Esophagus squamous epithelium (tissue), 5 donors: ENCODE measurements around the gene KRT7. TPM values are rescaled to one million over a fixed set of nuclear protein-coding genes. Genes with fewer than 3 reads are reported as not detected.
A peak's percentile ranks its signal among the peaks of the same experiment; 100 is the strongest.

Experiments used
- DNase-seq: peaks from one replicate; lab custom pipeline; 2025; lab: John Stamatoyannopoulos, UW
- H3K27ac ChIP-seq, 4 donors: fragments of 200-600 bp; sonication (generic); one replicate each; pipeline ENCODE4 v1.5.1; 2016 to 2019; ENCODE audit warnings: mild to moderate bottlenecking in 1 of 4
- H3K27me3 ChIP-seq, 4 donors: fragments of 200-600 bp; sonication (generic); 1 replicate in 3 of 4; 2 replicates in 1 of 4; pipeline versions ENCODE4 v1.5.1 to v1.6.0; 2017 to 2021; ENCODE audit warnings: antibody characterized with exemption in 1 of 4
- H3K36me3 ChIP-seq, 3 donors: fragments of 200-600 bp; sonication (generic); one replicate each; pipeline ENCODE4 v1.5.1; 2016 to 2019
- H3K4me1 ChIP-seq, 3 donors: fragments of 200-600 bp; sonication (generic); one replicate each; pipeline ENCODE4 v1.5.1; 2017 to 2019
- H3K4me3 ChIP-seq, 4 donors: fragments of 200-600 bp; sonication (generic); 1 replicate in 3 of 4; 2 replicates in 1 of 4; pipeline ENCODE4 v1.5.1; 2016 to 2019; ENCODE audit warnings: mild to moderate bottlenecking in 2 of 4, moderate library complexity in 1 of 4
- H3K9me3 ChIP-seq, 3 donors: fragments of 200-600 bp; sonication (generic); one replicate each; pipeline ENCODE4 v1.5.1; 2016 to 2019
- POLR2A ChIP-seq, 4 donors: fragments of 450-650 bp; IDR thresholded peaks; one replicate each; pipeline ENCODE4 v1.6.1; 2017; ENCODE audit warnings: antibody characterized with exemption in 4 of 4, mild to moderate bottlenecking in 4 of 4, moderate library complexity in 3 of 4
- WGBS, 2 donors: methylation state at CpG; one replicate each; pipeline ENCODE4 v1.1.5; 2018; 5-methylcytosine and 5-hydroxymethylcytosine counted together
- intact Hi-C: fragments of 100-400 bp; cut with DNase I; formaldehyde crosslinking; loops from one replicate; pipeline ENCODE4 v1.15.0; 2022
- total RNA-seq, 4 donors: library from RNA; depleted of rRNA; stranded (reverse); fragments of >200 nt; gene quantifications; one replicate each; pipeline ENCODE4 v1.1.0, GENCODE V29; 2016
- TF ChIP-seq, protein P1 (sequence below), 6 experiments: fragments of 450-650 bp in 4 of 6; fragments of 200-600 bp in 2 of 6; sonication (generic) in 2 of 6; IDR thresholded peaks; one replicate each; pipeline ENCODE4 v1.5.1; 2016 to 2019; ENCODE audit warnings: antibody characterized with exemption in 6 of 6, mild to moderate bottlenecking in 4 of 6, moderate library complexity in 4 of 6
- donor health status: DM: yes; HTN: yes; CAD: no.

KRT7 gene
- total RNA-seq, 4 donors from 2014 or later = 18.7 to 118 (median 64.4) TPM

DNA sequence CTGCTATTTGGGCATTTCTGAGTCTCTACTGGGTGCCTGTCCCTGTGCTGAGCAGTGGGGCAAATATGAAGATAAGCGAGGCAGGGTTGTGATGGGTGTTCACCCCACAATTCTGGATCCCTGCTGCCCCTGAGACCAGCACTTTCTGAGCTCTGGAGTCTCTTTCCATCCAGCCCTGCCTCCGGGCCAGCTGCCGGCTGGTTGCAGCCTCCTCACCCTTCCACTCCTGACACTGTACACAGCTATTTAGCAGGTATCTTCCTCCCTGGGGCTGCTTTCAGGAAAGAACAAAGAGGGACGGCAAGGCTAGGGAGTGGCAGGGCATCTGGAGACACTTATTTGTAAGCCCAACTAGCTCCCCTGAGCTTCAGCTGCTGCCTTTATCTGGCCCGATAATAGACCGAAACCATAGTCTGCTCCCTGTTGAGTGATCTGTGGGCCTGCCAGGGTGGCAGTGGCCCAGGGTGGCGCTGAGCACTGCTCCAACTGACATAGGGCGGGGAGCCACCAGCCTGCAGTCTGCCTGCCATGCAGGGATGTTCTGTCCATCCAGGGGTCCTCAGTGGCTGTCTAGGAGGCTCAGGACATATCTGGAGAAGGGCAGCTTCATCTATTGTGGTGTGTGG lies 33.6 kb upstream of the KRT7 start:
- WGBS, 2 donors = 67 to 96% methylated on average over 4 to 6 of the region's 8 CpGs
- Histone ChIP-seq H3K27ac (peak overlapping the region in 2 of 4 donors; percentile 42 to 62), H3K36me3 (no peaks in the 10 kb centered on the region), H3K4me3 (no peak overlapping the region), H3K9me3 (no peaks in the 10 kb centered on the region), H3K4me1 (peaks cover 24 to 59% (median 31%) of the 10 kb centered on the region in 3 donors), H3K27me3 (peaks cover 0 to 17% (median 0%) of the 10 kb centered on the region in 4 donors)
- DNase-seq = no peak
- intact Hi-C loops = no loop called here
- TF ChIP-seq, protein P1, sequence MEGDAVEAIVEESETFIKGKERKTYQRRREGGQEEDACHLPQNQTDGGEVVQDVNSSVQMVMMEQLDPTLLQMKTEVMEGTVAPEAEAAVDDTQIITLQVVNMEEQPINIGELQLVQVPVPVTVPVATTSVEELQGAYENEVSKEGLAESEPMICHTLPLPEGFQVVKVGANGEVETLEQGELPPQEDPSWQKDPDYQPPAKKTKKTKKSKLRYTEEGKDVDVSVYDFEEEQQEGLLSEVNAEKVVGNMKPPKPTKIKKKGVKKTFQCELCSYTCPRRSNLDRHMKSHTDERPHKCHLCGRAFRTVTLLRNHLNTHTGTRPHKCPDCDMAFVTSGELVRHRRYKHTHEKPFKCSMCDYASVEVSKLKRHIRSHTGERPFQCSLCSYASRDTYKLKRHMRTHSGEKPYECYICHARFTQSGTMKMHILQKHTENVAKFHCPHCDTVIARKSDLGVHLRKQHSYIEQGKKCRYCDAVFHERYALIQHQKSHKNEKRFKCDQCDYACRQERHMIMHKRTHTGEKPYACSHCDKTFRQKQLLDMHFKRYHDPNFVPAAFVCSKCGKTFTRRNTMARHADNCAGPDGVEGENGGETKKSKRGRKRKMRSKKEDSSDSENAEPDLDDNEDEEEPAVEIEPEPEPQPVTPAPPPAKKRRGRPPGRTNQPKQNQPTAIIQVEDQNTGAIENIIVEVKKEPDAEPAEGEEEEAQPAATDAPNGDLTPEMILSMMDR (IDR thresholded peaks at IDR 0.05) = no peak
- no peak for TF ChIP-seq POLR2A (IDR thresholded peaks at IDR 0.05)

DNA sequence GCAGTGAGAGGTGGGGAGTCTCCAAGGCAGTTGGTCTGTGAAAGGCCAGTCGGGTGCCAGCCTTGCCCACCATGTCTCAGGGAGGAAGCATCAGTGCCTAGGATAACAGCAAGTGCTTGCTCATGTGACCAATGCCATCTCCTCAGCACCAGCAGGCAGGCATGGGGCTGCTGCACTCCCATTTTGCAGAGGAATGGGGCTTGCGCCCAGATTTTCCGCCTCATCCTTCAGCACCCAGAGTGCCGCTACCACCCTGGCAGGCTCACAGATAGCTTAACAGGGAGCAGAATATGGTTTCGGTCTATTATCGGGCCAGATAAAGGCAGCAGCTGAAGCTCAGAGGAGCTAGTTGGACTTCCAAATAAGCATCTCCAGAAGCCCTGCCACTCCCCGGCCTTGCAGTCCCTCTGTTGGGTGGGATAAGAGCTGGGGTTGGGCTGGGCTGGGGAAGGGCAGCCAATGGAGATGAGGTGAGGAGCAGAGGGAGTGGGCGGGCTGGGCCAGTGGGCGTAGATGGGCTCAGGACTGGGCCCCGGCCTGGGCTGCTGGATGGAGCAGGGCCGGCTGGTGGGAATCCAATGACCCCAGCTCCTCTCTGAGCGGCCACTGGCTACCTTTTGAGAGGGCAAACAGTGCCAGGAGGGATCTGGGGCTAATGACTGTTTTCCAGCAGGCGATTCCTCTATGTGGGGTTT lies 32.8 kb upstream of the KRT7 start:
- TF ChIP-seq, protein P1 (IDR thresholded peaks at IDR 0.05) = no peak
- TF ChIP-seq POLR2A (IDR thresholded peaks at IDR 0.05) = no peak
- no peak for DNase-seq
- H3K27ac ChIP-seq = no peak overlapping the region
- intact Hi-C loops = no loop called here
- H3K9me3 ChIP-seq = no peaks in the 10 kb centered on the region
- no peak overlapping the region for H3K4me3 ChIP-seq
- H3K27me3 ChIP-seq = peaks cover 0 to 17% (median 0%) of the 10 kb centered on the region in 4 donors
- H3K36me3 ChIP-seq = no peaks in the 10 kb centered on the region
- H3K4me1 ChIP-seq = peaks cover 24 to 51% (median 31%) of the 10 kb centered on the region in 3 donors
- 93 to 94% methylated on average over 3 of the region's 13 CpGs for WGBS, 2 donors

DNA sequence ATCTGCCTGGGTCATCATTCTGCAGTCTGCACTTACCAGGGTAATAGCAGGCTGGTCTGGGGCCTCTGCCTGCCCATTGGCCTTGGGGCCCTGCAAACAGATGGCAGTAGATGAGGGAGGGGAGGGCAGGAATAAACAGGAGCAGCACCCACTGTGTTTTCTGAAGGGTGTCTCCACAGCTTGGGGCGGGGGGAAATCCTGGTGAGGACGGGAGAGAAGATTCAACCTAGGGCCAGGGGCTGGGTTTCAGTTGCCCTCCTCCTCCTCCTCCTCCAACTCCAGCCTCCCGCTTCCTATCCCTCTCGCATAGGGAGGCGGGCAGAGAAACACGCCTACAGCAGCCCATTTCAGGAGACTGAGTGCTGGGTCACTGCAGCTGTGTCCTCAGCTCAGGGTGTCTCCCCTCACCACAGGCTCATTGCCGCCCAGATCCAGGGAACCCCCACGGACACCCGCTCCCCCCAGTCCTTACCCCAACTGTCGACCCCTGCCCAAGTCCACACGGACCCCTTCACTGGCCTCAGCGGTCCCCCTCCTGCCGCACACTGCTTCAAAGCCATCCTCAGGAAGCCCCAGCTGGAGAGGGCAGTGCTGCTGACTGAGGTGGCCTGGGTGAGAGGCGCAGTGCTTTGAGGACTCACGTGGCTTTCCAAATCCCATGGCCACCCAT lies 32.1 kb upstream of the KRT7 start:
- no peak for DNase-seq
- Histone ChIP-seq H3K36me3 (no peaks in the 10 kb centered on the region), H3K4me3 (no peak overlapping the region), H3K27me3 (peaks cover 0 to 17% (median 0%) of the 10 kb centered on the region in 4 donors), H3K9me3 (no peaks in the 10 kb centered on the region), H3K27ac (no peak overlapping the region), H3K4me1 (peaks cover 24 to 51% (median 31%) of the 10 kb centered on the region in 3 donors)
- no peak for TF ChIP-seq POLR2A (IDR thresholded peaks at IDR 0.05)
- TF ChIP-seq, protein P1 (IDR thresholded peaks at IDR 0.05) = no peak
- WGBS, 2 donors = 69 to 100% methylated on average over 1 to 6 of the region's 15 CpGs
- intact Hi-C loops = no loop called here

DNA sequence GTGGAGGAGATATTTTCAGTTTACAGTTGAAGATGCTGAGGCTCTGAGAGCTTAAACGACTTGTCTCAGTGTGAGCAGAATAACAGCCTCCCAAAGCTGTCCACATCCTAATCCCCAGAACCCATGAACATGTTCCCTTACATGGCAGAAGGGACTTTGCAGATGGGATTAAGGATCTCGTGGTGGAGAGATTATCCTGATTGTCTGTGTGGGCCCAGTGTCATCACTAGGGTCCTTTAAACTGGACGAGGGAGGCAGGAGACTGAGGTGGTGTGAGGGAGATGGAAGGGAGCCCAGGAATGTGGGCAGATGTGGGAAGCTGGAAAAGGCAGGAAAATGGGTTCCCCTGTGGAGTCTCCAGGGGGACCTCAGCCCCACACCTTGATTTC lies 31.6 kb upstream of the KRT7 start:
- Histone ChIP-seq H3K27ac (no peak overlapping the region), H3K4me3 (no peak overlapping the region), H3K27me3 (peaks cover 0 to 18% (median 0%) of the 10 kb centered on the region in 4 donors), H3K36me3 (no peaks in the 10 kb centered on the region), H3K4me1 (peaks cover 24 to 54% (median 31%) of the 10 kb centered on the region in 3 donors), H3K9me3 (no peaks in the 10 kb centered on the region)
- 42 to 48% methylated on average over 2 to 3 of the region's 3 CpGs for WGBS, 2 donors
- no peak for DNase-seq
- TF ChIP-seq, protein P1 (IDR thresholded peaks at IDR 0.05) = no peak
- no peak for TF ChIP-seq POLR2A (IDR thresholded peaks at IDR 0.05)
- intact Hi-C loops = no loop called here
